Spleen (tissue), 11 donors: ENCODE measurements around the gene CTXN3. TPM values are rescaled to one million over a fixed set of nuclear protein-coding genes. Genes with fewer than 3 reads are reported as not detected.

Experiments
- DNase-seq: peaks from one replicate; pipeline ENCODE4 v3.0.0-alpha.2; 2020
- H3K27ac ChIP-seq, 8 donors: fragments of 200-600 bp; sonication (generic) in 7 of 8; 1 replicate in 4 of 8; 2 replicates in 4 of 8; pipeline versions ENCODE4 v1.5.0 to v1.8.0; 2016 to 2021; ENCODE audit warnings: inconsistent platforms in 4 of 8, mild to moderate bottlenecking in 4 of 8, moderate library complexity in 1 of 8
- H3K27me3 ChIP-seq, 7 donors: fragments of 200-600 bp; sonication (generic) in 6 of 7; replicated peaks in 1 of 7; 1 replicate in 4 of 7; 2 replicates in 3 of 7; pipeline versions ENCODE4 v1.5.0 to v1.8.0; 2016 to 2021; ENCODE audit warnings: inconsistent platforms in 3 of 7, mild to moderate bottlenecking in 1 of 7
- H3K36me3 ChIP-seq, 6 donors: fragments of 200-600 bp; sonication (generic) in 5 of 6; 1 replicate in 4 of 6; 2 replicates in 2 of 6; pipeline versions ENCODE4 v1.5.0 to v1.8.0; 2016 to 2021; ENCODE audit warnings: inconsistent platforms in 2 of 6
- H3K4me1 ChIP-seq, 6 donors: fragments of 200-600 bp; sonication (generic) in 5 of 6; 1 replicate in 3 of 6; 2 replicates in 3 of 6; pipeline versions ENCODE4 v1.5.0 to v1.8.0; 2016 to 2021; ENCODE audit warnings: inconsistent platforms in 3 of 6
- H3K4me3 ChIP-seq, 8 donors: fragments of 200-600 bp; sonication (generic) in 7 of 8; 1 replicate in 4 of 8; 2 replicates in 4 of 8; pipeline versions ENCODE4 v1.5.0 to v1.8.0; 2016 to 2021; ENCODE audit warnings: inconsistent platforms in 4 of 8, mild to moderate bottlenecking in 4 of 8, moderate library complexity in 2 of 8
- H3K9me3 ChIP-seq, 8 donors: fragments of 200-600 bp; sonication (generic) in 7 of 8; 1 replicate in 4 of 8; 2 replicates in 4 of 8; pipeline versions ENCODE4 v1.5.0 to v1.8.0; 2016 to 2021; ENCODE audit warnings: inconsistent platforms in 4 of 8
- POLR2A ChIP-seq, 3 donors: fragments of 450-650 bp; IDR thresholded peaks; one replicate each; pipeline ENCODE4 v1.5.1; 2017; ENCODE audit warnings: antibody characterized with exemption in 3 of 3, mild to moderate bottlenecking in 1 of 3
- POLR2AphosphoS5 ChIP-seq, 3 donors: sonication (generic); formaldehyde crosslinking; IDR thresholded peaks; one replicate each; pipeline ENCODE4 v1.5.1; 2017; ENCODE audit warnings: antibody characterized with exemption in 3 of 3
- WGBS, 5 donors: extraction: QIAGEN DNeasy Blood & Tissue Kit in 3 of 5; methylation state at CpG; one replicate each; pipeline versions ENCODE4 v1.1.5 to v1.1.7; 2013 to 2018; 5-methylcytosine and 5-hydroxymethylcytosine counted together
- intact Hi-C: fragments of 100-400 bp; cut with DNase I; formaldehyde crosslinking; loops from one replicate; pipeline ENCODE4 v1.15.0; 2023; ENCODE audit warnings: low total_unique reads
- polyA plus RNA-seq, 3 donors: library from polyadenylated mRNA; stranded (reverse); fragments of 200-250 nt; gene quantifications; one replicate each; pipeline ENCODE4 v1.2.1, GENCODE V29; 2013
- total RNA-seq, 7 donors: library from RNA; depleted of rRNA in 3 of 7; stranded (reverse); fragments of >200 nt in 3 of 7; fragmentation: NEBNext Ultra II Directional in 4 of 7; extraction: Animal tissue kit (Norgen Biotek cat#: 25700) in 4 of 7; gene quantifications; one replicate each; pipeline versions ENCODE4 v1.1.0 to v1.2.1, GENCODE V29; 2016 to 2021
- TF ChIP-seq, protein P1 (sequence below), 11 experiments: fragments of 200-600 bp in 7 of 11; fragments of 450-650 bp in 4 of 11; sonication (generic) in 4 of 11; IDR thresholded peaks in 8 of 11; conservative IDR thresholded peaks in 3 of 11; 1 replicate in 7 of 11; 2 replicates in 4 of 11; pipeline versions ENCODE4 v1.4.0 to v1.8.0; 2016 to 2021; ENCODE audit warnings: antibody characterized with exemption in 11 of 11, inconsistent platforms in 4 of 11, mild to moderate bottlenecking in 1 of 11
- donor health status: healthy with polysubstance abuse.
- donor health status: DM: no; HTN: no; CAD: no; lungs with moderate emphysema.
- donor health status: DM: no; HTN: no; CAD: no.
- donor health status: Bipolar disorder and iron deficiency.
- donor health status: healthy.
- donor health status: DM: no; HTN: no; CAD: no.
- donor health status: DM: yes; HTN: yes; CAD: no.

The CTXN3 gene
- total and polyA plus RNA-seq, 10 donors: not detected

DNA sequence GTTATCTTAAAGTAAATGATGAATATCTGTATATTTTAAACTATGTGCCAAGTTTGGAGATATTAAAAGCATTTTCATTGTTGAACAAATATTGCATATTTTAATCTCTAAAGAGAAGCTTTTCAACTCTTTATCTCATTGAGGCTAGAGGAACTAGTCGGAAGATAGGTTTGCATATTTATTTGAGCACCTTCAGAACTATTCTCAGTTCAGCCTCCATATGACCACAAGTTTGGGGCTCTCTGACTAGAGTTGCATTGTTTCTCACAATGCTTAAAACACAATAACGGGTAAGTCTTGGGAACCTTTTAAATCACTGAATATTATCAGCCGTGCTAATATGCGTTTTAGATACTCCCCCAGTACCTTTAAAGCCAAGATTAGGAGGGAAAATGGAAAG, 47.3 kb upstream of the CTXN3 start:
- no peaks in the 10 kb centered on the region for H3K9me3 ChIP-seq
- H3K4me1 ChIP-seq: no peaks in the 10 kb centered on the region
- TF ChIP-seq POLR2A (IDR thresholded peaks at IDR 0.05): no peak
- TF ChIP-seq, protein P1, sequence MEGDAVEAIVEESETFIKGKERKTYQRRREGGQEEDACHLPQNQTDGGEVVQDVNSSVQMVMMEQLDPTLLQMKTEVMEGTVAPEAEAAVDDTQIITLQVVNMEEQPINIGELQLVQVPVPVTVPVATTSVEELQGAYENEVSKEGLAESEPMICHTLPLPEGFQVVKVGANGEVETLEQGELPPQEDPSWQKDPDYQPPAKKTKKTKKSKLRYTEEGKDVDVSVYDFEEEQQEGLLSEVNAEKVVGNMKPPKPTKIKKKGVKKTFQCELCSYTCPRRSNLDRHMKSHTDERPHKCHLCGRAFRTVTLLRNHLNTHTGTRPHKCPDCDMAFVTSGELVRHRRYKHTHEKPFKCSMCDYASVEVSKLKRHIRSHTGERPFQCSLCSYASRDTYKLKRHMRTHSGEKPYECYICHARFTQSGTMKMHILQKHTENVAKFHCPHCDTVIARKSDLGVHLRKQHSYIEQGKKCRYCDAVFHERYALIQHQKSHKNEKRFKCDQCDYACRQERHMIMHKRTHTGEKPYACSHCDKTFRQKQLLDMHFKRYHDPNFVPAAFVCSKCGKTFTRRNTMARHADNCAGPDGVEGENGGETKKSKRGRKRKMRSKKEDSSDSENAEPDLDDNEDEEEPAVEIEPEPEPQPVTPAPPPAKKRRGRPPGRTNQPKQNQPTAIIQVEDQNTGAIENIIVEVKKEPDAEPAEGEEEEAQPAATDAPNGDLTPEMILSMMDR (IDR thresholded peaks at IDR 0.05 in 8 of 11, conservative IDR thresholded peaks at IDR 0.05 in 3 of 11): no peak
- no peak for TF ChIP-seq POLR2AphosphoS5 (IDR thresholded peaks at IDR 0.05)
- no peak overlapping the region for H3K4me3 ChIP-seq
- no peak for DNase-seq
- no peaks in the 10 kb centered on the region for H3K36me3 ChIP-seq
- WGBS, 5 donors: 87 to 97% (median 89%) methylated on average over 4 of the region's 4 CpGs
- H3K27ac ChIP-seq: no peak overlapping the region
- intact Hi-C loops: no loop called here
- no peaks in the 10 kb centered on the region for H3K27me3 ChIP-seq

DNA sequence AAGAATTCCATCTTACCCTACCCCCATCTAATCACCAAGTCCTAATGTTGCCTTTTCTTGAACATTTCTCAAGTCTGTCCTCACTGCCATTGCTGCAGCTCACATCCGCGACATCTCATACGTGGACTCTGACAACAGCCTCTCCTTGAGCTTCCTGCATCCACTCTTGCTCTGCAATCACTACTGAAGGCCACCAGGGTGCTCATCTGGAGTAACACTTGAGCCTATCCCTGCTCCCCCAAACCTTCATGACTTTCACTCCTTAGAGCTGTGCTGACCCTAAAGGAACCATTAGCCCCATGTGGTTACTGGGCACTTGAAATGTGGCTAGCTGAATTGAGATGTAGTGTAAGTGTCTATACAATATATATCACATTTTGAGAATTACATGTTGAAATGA, 46.4 kb upstream of the CTXN3 start:
- intact Hi-C loops: no loop called here
- H3K36me3 ChIP-seq: no peaks in the 10 kb centered on the region
- no peaks in the 10 kb centered on the region for H3K9me3 ChIP-seq
- no peak for DNase-seq
- H3K4me1 ChIP-seq: no peaks in the 10 kb centered on the region
- no peaks in the 10 kb centered on the region for H3K27me3 ChIP-seq
- no peak overlapping the region for H3K4me3 ChIP-seq
- no peak overlapping the region for H3K27ac ChIP-seq
- TF ChIP-seq POLR2AphosphoS5 (IDR thresholded peaks at IDR 0.05): no peak
- TF ChIP-seq, protein P1 (IDR thresholded peaks at IDR 0.05 in 8 of 11, conservative IDR thresholded peaks at IDR 0.05 in 3 of 11): no peak
- TF ChIP-seq POLR2A (IDR thresholded peaks at IDR 0.05): no peak
- 91 to 96% (median 93%) methylated on average over 3 of the region's 3 CpGs for WGBS, 5 donors

DNA sequence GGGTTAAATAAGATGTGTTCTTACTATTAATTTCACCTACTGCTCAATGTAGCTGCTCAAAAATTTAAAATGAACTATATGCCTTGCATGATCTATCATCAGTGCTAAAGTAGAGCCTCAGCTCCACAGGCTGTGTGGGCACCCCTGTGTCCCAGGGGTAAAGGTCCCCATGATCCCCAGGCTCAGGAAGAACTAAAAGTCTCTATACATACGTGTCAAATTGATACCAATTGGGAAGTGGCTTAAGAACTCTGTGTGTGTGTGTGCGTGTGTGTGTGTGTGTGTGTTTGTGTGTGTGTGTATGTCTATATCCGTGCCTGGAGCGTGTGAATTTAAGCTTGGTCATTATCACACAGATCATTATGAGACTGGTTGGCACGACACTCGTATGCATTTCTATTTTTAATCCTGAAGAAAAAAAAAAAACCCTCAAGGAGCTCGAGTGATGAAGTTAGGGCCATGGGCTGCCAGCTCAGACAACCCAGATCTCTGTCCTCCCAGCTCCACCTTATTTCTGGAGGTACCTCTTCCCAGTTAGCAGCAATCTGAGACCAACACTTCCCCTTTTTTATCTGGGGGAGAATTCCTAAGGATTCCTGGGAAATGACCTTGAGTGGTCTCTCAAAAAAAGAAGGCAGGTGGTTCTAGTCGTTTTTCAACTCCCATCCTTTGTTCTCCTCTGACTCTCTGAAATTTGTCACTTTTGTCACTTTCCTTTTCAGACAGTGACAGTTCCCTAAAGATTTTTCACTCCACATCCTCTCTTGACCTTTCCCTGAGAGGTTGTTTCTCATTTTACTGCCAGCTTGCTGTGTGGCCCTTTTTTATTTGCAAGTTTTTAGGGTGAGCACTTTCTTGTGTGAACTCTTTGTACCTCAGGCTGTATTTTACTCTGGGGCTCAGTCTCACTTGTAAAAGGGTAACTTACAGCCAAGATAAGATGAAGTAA, 45.7 kb upstream of the CTXN3 start:
- TF ChIP-seq POLR2A (IDR thresholded peaks at IDR 0.05): no peak
- TF ChIP-seq, protein P1 (IDR thresholded peaks at IDR 0.05 in 8 of 11, conservative IDR thresholded peaks at IDR 0.05 in 3 of 11): no peak
- Histone ChIP-seq H3K4me1 (no peaks in the 10 kb centered on the region), H3K9me3 (no peaks in the 10 kb centered on the region), H3K4me3 (no peak overlapping the region), H3K27ac (no peak overlapping the region), H3K36me3 (no peaks in the 10 kb centered on the region), H3K27me3 (no peaks in the 10 kb centered on the region)
- 26 to 38% (median 31%) methylated on average over 8 of the region's 8 CpGs for WGBS, 5 donors
- no peak for DNase-seq
- intact Hi-C loops: no loop called here

DNA sequence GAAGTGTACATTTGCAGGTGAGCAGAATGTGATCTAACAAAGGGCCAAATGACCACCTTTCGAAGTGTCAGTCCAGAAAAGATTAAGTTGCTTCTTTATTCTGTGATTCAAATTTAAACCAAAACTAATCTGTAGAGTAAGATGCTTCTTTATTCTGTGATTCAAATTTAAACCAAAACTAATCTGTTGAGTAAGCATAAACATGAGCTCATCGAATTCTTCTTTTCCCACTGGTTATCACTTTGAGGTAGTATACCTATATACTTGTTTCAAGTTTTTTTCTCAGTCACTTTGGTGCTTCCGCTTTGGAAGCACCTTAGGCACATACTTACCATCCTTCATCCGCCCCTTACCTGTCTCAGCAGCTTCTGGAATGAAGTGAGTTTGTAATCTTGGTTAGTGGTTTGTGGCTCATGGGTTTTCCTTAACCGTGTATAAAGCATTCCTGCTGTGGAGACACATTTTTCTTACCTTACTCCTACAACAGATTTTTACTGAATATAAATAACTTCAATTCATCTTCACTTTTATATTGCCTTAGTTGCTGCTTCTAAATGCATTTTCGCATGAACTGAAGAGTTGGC, 40.7 kb upstream of the CTXN3 start:
- Histone ChIP-seq H3K27me3 (no peaks in the 10 kb centered on the region), H3K4me3 (no peak overlapping the region), H3K36me3 (no peaks in the 10 kb centered on the region), H3K27ac (no peak overlapping the region), H3K9me3 (no peaks in the 10 kb centered on the region), H3K4me1 (no peaks in the 10 kb centered on the region)
- TF ChIP-seq, protein P1 (IDR thresholded peaks at IDR 0.05 in 8 of 11, conservative IDR thresholded peaks at IDR 0.05 in 3 of 11): no peak
- TF ChIP-seq POLR2AphosphoS5 (IDR thresholded peaks at IDR 0.05) (no peak), POLR2A (IDR thresholded peaks at IDR 0.05) (no peak)
- intact Hi-C loops: no loop called here
- WGBS, 5 donors: 61 to 78% (median 68%) methylated on average over 6 of the region's 6 CpGs
- no peak for DNase-seq
